Spleen (tissue), 11 donors: Measurements from ENCODE around the gene RAMP3. TPM values are rescaled to one million over a fixed set of nuclear protein-coding genes. Genes with fewer than 3 reads are reported as not detected.

Source experiments
- DNase-seq: peaks from one replicate; pipeline ENCODE4 v3.0.0-alpha.2; 2020
- H3K27ac ChIP-seq, 8 donors: fragments of 200-600 bp; sonication (generic) in 7 of 8; 1 replicate in 4 of 8; 2 replicates in 4 of 8; pipeline versions ENCODE4 v1.5.0 to v1.8.0; 2016 to 2021; ENCODE audit warnings: inconsistent platforms in 4 of 8, mild to moderate bottlenecking in 4 of 8, moderate library complexity in 1 of 8
- H3K27me3 ChIP-seq, 7 donors: fragments of 200-600 bp; sonication (generic) in 6 of 7; replicated peaks in 1 of 7; 1 replicate in 4 of 7; 2 replicates in 3 of 7; pipeline versions ENCODE4 v1.5.0 to v1.8.0; 2016 to 2021; ENCODE audit warnings: inconsistent platforms in 3 of 7, mild to moderate bottlenecking in 1 of 7
- H3K36me3 ChIP-seq, 6 donors: fragments of 200-600 bp; sonication (generic) in 5 of 6; 1 replicate in 4 of 6; 2 replicates in 2 of 6; pipeline versions ENCODE4 v1.5.0 to v1.8.0; 2016 to 2021; ENCODE audit warnings: inconsistent platforms in 2 of 6
- H3K4me1 ChIP-seq, 6 donors: fragments of 200-600 bp; sonication (generic) in 5 of 6; 1 replicate in 3 of 6; 2 replicates in 3 of 6; pipeline versions ENCODE4 v1.5.0 to v1.8.0; 2016 to 2021; ENCODE audit warnings: inconsistent platforms in 3 of 6
- H3K4me3 ChIP-seq, 8 donors: fragments of 200-600 bp; sonication (generic) in 7 of 8; 1 replicate in 4 of 8; 2 replicates in 4 of 8; pipeline versions ENCODE4 v1.5.0 to v1.8.0; 2016 to 2021; ENCODE audit warnings: inconsistent platforms in 4 of 8, mild to moderate bottlenecking in 4 of 8, moderate library complexity in 2 of 8
- H3K9me3 ChIP-seq, 8 donors: fragments of 200-600 bp; sonication (generic) in 7 of 8; 1 replicate in 4 of 8; 2 replicates in 4 of 8; pipeline versions ENCODE4 v1.5.0 to v1.8.0; 2016 to 2021; ENCODE audit warnings: inconsistent platforms in 4 of 8
- CTCF ChIP-seq, 11 experiments: fragments of 200-600 bp in 7 of 11; fragments of 450-650 bp in 4 of 11; sonication (generic) in 4 of 11; IDR thresholded peaks in 8 of 11; conservative IDR thresholded peaks in 3 of 11; 1 replicate in 7 of 11; 2 replicates in 4 of 11; pipeline versions ENCODE4 v1.4.0 to v1.8.0; 2016 to 2021; ENCODE audit warnings: antibody characterized with exemption in 11 of 11, inconsistent platforms in 4 of 11, mild to moderate bottlenecking in 1 of 11
- POLR2A ChIP-seq, 3 donors: fragments of 450-650 bp; IDR thresholded peaks; one replicate each; pipeline ENCODE4 v1.5.1; 2017; ENCODE audit warnings: antibody characterized with exemption in 3 of 3, mild to moderate bottlenecking in 1 of 3
- POLR2AphosphoS5 ChIP-seq, 3 donors: sonication (generic); formaldehyde crosslinking; IDR thresholded peaks; one replicate each; pipeline ENCODE4 v1.5.1; 2017; ENCODE audit warnings: antibody characterized with exemption in 3 of 3
- WGBS, 5 donors: extraction: QIAGEN DNeasy Blood & Tissue Kit in 3 of 5; methylation state at CpG; one replicate each; pipeline versions ENCODE4 v1.1.5 to v1.1.7; 2013 to 2018; 5-methylcytosine and 5-hydroxymethylcytosine counted together
- intact Hi-C: fragments of 100-400 bp; cut with DNase I; formaldehyde crosslinking; loops from one replicate; pipeline ENCODE4 v1.15.0; 2023; ENCODE audit warnings: low total_unique reads
- polyA plus RNA-seq, 3 donors: library from polyadenylated mRNA; stranded (reverse); fragments of 200-250 nt; gene quantifications; one replicate each; pipeline ENCODE4 v1.2.1, GENCODE V29; 2013
- total RNA-seq, 7 donors: library from RNA; depleted of rRNA in 3 of 7; stranded (reverse); fragments of >200 nt in 3 of 7; fragmentation: NEBNext Ultra II Directional in 4 of 7; extraction: Animal tissue kit (Norgen Biotek cat#: 25700) in 4 of 7; gene quantifications; one replicate each; pipeline versions ENCODE4 v1.1.0 to v1.2.1, GENCODE V29; 2016 to 2021
- donor health status: healthy with polysubstance abuse.
- donor health status: DM: no; HTN: no; CAD: no; lungs with moderate emphysema.
- donor health status: DM: no; HTN: no; CAD: no.
- donor health status: Bipolar disorder and iron deficiency.
- donor health status: healthy.
- donor health status: DM: no; HTN: no; CAD: no.
- donor health status: DM: yes; HTN: yes; CAD: no.

RAMP3 gene
- total and polyA plus RNA-seq, 10 donors, result 6.3 to 27.8 (median 13.6) TPM

GRCh38 chr7:45230083-45230482, 72.5 kb downstream of the RAMP3 start:
- Histone ChIP-seq H3K27ac (no peak overlapping the region), H3K4me1 (peaks cover 0 to 7% (median 0%) of the 10 kb centered on the region in 6 donors), H3K36me3 (no peaks in the 10 kb centered on the region), H3K27me3 (peaks cover 0 to 35% (median 0%) of the 10 kb centered on the region in 7 donors), H3K4me3 (no peak overlapping the region), H3K9me3 (no peaks in the 10 kb centered on the region)
- no peak for TF ChIP-seq CTCF (IDR thresholded peaks at IDR 0.05 in 8 of 11, conservative IDR thresholded peaks at IDR 0.05 in 3 of 11)
- WGBS, 5 donors, result 34 to 46% (median 42%) methylated on average over 6 of the region's 6 CpGs
- no peak for DNase-seq
- intact Hi-C loops, result no loop called here

GRCh38 chr7:45230611-45231165, 73.1 kb downstream of the RAMP3 start:
- intact Hi-C loops, result no loop called here
- Histone ChIP-seq H3K36me3 (no peaks in the 10 kb centered on the region), H3K27me3 (peaks cover 0 to 35% (median 0%) of the 10 kb centered on the region in 7 donors), H3K9me3 (no peaks in the 10 kb centered on the region), H3K4me1 (peaks cover 0 to 7% (median 0%) of the 10 kb centered on the region in 6 donors), H3K4me3 (no peak overlapping the region), H3K27ac (no peak overlapping the region)
- WGBS, 5 donors, result 65 to 86% (median 71%) methylated on average over 4 of the region's 4 CpGs
- no peak for TF ChIP-seq POLR2A (IDR thresholded peaks at IDR 0.05)
- TF ChIP-seq CTCF (IDR thresholded peaks at IDR 0.05 in 8 of 11, conservative IDR thresholded peaks at IDR 0.05 in 3 of 11), result no peak
- no peak for TF ChIP-seq POLR2AphosphoS5 (IDR thresholded peaks at IDR 0.05)
- DNase-seq, result no peak

- TF ChIP-seq POLR2AphosphoS5 (IDR thresholded peaks at IDR 0.05), result no peak
- TF ChIP-seq CTCF (IDR thresholded peaks at IDR 0.05 in 8 of 11, conservative IDR thresholded peaks at IDR 0.05 in 3 of 11), result no peak
- TF ChIP-seq POLR2A (IDR thresholded peaks at IDR 0.05), result no peak
- 71 to 82% (median 81%) methylated on average over 1 of the region's 1 CpG for WGBS, 5 donors
- Histone ChIP-seq H3K4me1 (peaks cover 0 to 7% (median 0%) of the 10 kb centered on the region in 6 donors), H3K27me3 (peaks cover 0 to 28% (median 0%) of the 10 kb centered on the region in 7 donors), H3K9me3 (no peaks in the 10 kb centered on the region), H3K27ac (peak overlapping the region in 1 of 8 donors; percentile 12), H3K4me3 (no peak overlapping the region), H3K36me3 (no peaks in the 10 kb centered on the region)
- intact Hi-C loops, result no loop called here
- no peak for DNase-seq
Observed at GRCh38 chr7:45233249-45233775, 75.7 kb downstream of the RAMP3 start.

Other genes starting within 250 kb of the RAMP3 start
- gene MYO1G, start 178.8 kb upstream of the RAMP3 start, total RNA-seq, result 10 to 100 TPM; 36.4 to 68.6 (median 62.1) TPM
- gene MYO1G, start 178.8 kb upstream of the RAMP3 start, polyA plus RNA-seq, result 10 to 100 TPM; 27.9 to 61.1 (median 45.6) TPM
- gene CCM2, start 157.6 kb upstream of the RAMP3 start, total RNA-seq, result 10 to 100 TPM; 67.8 to 94.2 (median 80.9) TPM
- 100 to 1,000 TPM in 2 of 3 donors, 10 to 100 TPM in 1; 80.8 to 108 (median 107) TPM for gene CCM2, start 157.6 kb upstream of the RAMP3 start, polyA plus RNA-seq
- 1 to 10 TPM; 1.2 to 6.2 (median 3.4) TPM for gene NACAD, start 68.8 kb upstream of the RAMP3 start, total RNA-seq
- gene NACAD, start 68.8 kb upstream of the RAMP3 start, polyA plus RNA-seq, result 1 to 10 TPM in 1 of 3 donors, under 1 TPM in 2; 0.30 to 1.0 (median 0.30) TPM
- gene TBRG4, start 46.1 kb upstream of the RAMP3 start, total RNA-seq, result 10 to 100 TPM; 37.9 to 77.1 (median 67.4) TPM
- gene TBRG4, start 46.1 kb upstream of the RAMP3 start, polyA plus RNA-seq, result 10 to 100 TPM; 42.9 to 59.9 (median 46.2) TPM